ENCODE measurements around the gene WWC1.

Gene WWC1

DNA sequence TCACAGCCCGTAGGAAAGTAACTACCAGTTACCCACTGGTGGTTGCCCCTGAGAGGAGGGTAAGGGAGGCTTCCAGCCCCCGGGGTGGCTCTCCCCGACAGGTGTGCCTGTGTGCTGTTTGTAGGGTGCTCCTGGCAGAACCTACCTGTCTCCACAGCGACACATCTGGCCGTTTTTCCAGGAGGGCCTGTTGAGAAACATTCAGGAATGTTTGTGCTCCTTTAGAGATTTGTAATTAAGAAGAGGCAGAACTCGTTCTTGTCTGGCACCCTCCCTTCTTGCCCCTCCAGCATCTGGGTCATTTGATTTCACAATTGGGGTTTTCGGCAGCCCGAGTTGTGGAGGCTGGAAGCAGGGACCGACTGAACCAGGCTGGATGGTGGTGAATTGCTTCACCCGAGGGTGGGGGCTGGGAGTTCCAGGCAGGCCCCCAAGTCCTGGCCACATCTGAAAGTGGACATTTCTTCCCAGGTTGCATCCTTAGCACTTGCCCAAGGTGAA is 74.2 kb downstream of the WWC1 start:
- DNase-seq, result no peak

DNA sequence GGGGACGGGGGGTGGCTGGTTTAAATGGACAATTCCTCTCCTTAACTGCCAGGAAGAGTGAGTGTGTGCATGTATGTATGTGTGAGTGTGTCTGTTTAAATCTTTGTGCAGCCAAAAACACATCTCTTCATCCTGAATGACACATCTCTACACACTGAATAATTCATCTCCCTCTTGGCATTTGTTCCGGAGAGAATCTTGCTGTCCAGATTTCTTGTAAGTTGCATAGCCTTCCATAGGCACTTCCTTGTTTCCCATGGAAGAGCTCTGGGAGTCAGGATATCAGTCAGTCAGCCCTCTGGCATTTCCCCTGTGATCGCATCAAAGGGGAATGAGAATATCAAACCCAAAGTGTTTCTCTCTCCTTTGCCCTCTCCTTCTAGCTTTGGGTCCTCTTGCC is 74.7 kb downstream of the WWC1 start:
- no peak for DNase-seq

DNA sequence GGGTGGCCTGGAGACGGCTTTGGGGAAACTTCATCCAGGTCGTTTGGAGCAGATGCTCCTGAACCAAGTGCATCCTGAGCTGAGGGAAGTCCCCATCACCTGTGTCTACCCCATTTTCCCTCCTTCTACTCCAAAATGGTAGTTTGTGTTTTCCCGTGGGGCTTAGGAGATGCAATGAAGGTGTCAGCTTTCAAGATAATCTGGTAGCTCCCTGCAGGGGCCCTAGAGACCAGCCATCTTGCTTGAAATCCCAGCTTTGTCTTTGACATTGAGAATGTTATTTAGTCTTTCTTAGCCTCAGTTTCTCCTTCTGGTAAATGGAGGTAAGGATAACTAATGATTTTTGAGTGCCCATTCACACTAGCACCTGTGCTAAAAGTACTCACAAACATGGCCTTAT is 77.4 kb downstream of the WWC1 start:
- no peak for DNase-seq

DNA sequence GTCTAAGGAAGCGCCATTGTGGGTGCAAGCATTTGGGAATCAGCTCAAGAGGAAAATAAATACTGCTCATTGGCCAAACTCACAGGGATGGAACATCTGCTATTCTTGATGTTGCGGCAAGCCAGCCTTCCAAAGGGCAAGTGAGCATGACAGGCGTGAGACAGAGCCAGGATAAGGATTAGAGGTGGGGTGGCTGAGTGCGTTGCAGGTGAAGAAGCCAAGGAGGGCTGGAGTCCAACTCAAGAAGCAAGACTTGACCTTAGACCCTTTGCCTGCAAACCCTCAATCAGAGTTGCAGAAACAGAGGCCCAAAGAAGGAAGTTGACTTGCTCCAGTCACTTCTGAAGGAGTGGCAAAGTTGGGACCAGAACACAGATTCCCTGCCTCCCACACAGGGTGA is 79.4 kb downstream of the WWC1 start:
- DNase-seq, result no peak

DNA sequence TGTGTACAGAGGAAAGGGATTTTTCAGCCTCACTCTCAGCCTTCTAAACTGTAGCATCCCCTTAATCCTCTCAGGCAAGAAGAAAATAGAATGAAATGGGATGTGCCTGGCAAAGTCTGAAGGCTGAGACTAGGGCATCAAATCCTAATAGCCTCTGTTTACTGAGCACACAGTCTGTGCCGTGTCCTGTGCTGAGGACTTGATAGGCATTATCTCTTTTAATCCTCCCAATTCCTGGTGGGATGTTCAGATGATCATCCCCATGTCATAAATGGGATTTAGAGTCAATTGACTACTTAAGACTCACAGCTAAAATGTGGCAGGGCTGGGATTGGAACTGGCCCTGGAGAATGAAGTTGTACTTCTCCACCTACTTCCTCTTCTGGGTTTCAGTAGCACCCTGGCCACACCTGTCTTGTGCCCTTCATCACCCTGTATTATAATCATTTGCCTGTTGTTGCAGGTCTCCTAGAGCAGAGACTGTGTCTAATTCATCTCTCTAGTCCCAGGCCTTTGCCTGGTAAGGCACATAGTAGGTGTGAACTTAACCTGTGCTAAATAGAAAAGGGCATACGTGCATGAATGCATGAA is 81.0 kb downstream of the WWC1 start:
- DNase-seq, result no peak

DNA sequence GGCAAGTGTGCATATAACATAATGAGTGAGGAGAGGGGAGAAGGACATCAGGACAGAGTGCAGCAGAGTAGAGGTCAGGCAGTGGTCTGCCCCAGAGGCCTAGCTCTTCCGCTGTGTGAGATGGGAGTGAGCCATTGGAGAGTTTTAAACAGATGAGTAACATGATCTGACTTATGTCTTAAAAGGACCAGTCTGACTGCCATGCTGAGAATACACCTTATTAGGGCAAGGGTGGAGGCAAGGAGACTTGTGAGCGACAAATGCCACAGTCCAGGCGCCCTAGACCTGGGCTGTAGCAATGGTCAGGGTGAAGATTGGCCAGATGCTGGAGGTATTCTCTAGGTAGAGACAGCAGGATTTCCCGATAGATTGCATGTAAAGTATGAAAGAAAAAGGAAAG is 83.1 kb downstream of the WWC1 start:
- no peak for DNase-seq

DNA sequence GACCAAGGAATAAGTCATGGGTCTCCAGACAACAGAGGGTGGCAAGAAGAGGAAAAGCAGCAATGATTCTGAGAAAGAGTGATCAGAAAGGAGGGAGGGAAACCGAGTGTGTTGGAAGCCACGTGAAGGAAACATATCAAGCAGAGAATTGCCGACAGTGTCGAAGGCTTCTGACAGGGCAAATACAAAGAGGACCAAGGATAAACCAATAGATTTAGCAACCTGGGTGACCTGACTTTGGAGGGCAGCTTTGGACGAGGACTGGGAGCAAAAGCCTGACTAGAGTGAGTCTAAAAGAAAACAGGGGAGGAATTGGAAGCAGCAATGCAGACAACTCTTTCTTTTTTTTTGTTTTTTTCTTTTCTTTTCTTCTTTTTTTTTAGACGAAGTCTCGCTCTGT is 83.8 kb downstream of the WWC1 start:
- DNase-seq, result no peak

DNA sequence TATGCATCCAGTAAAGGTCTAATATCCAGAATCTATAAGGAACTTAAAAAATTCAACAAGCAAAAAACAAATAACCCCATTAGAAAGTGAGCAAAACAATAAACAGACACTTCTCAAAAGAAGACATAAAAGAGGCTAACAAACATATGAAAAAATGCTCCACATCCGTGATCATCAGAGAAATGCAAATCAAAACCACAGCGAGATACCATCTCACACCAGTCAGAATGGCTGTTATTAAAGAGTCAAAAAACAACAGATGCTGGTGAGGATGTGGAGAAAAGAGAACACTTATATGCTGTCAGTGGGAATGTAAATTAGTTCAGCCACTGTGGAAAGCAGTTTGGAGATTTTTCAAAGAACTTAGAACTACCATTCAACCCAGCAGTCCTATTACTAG is 86.1 kb downstream of the WWC1 start:
- no peak for DNase-seq

DNA sequence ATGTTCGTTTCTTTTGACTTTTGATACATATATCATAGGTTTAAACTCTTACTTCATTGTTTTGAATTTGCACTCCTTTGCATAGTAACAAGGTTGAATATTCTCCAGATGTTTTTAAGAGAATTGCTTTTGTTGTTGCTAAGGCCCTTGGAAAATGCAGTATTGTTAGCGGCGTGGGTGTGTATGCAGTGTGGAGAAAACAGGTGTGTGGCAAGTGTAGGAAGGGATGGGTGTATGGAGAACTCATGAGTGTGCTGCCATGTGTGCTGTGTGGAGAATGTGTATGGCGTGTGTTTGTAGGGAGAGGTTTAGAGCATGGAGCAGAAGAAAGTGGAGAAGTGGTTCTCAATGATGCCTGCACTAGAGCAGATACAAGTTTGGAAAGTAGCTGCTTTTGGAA is 87.3 kb downstream of the WWC1 start:
- no peak for DNase-seq

DNA sequence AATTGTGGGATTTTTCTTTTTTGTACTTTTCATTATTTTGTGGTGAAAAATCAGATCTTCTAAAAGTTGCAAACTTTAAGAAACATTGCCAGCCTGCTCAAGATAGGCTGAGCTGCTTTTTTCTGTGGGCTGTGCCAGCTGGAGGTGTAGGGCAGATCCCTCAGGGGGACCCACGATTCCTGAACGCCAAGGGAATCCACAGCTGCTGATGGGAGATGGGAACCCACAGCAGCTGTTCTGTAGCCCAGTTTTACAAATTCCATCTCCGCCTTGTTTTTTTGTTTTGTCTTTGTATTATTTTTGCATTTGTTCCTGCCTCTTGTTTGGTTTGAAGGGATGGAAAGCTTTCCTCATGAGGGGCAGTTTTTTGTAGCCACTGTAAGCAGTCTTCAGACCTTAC is 91.0 kb downstream of the WWC1 start:
- DNase-seq, result no peak

DNA sequence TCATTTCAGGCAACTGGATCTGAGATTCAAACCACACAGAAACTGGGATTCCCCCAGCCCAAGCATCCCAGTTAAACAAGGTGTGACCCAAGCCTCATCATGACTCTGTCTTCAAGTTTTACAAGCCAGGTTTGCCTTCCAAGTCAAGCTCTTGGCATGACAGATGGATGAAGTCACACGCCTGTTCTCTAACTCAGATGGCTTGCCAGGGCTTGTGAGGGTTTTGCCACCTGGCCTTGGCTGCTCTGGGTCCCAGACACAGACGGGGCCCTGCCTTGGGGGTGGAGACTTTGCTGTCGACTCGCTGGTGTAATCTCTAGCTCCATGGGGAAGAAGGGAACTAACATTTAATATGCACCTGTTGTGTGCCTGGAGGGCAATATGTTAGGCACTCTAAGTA is 99.0 kb downstream of the WWC1 start:
- no peak for DNase-seq

DNA sequence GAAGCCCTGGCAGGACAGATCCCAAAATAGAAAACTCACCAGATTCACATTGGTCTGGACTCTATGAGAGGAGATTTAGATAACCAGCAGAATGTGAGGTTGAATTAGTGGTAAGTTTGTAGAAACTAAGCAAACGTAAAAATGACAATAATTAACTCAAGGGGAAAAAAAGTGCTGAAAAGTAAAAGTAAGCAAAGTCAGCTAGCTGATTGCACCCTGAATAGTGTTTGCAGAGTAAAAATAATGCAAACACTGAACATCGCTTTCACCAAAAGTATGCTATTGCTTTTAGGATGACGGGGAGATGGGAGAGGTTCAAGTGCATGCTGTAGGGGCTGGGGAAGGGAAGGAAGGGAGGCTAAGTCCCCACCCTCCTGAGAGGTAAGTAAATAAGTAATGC is 102.3 kb downstream of the WWC1 start:
- no peak for DNase-seq

DNA sequence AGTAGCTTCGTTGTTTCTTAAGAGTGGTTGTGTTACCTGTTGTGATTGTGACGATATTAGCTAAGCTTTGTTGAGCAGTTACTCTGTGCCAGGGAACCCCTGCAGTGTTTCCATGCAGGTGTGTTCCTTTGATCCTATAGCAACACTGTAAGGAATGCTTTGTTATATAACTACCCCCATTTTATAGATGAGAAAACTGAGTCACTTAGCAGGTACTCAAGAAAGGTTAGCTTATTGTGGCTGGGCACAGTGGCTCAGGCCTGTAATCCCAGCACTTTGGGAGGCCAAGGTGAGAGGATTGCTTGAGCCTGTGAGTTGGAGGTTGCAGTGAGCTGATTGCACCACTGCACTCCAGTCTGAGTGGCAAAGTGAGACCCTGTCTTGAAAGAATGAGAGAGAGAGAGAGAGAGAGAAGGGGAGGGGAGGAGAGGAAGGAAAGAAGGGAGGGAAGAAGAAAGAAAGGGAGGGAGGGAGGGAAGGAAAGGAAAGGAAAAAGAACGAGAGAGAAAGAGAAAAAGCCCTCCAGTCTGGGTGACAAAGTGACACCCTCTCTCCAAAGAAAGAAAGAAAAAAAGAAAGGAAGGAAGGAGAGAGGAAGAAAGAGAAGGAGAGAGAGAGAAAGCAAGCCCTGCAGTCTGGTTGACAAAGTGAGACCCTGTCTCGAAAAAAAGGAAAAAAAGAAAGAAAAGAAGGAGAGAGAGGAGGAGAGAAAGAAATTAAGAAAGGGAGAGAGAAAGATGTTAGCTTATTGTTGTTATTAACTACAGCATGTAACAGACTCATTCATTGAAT is 109.2 kb downstream of the WWC1 start:
- no peak for DNase-seq

DNA sequence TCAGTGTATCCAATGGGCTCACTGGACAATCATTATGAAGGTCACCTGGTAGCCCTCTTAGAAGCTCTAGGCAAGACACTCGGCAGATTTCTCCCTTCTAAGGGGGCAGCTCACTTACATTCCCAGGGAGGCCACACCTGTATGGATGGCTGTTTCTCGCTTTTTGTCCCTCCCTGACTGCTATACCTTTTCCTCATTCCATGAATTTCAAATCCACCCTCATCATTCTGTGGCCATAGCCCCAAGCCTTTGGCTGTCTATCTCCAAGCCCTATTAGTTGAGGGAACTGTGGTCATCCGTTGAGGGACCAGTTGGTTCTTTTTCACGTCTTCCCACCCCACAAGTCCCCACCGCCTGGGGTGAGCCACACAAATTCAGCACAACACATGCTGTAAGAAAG is 109.8 kb downstream of the WWC1 start:
- no peak for DNase-seq

DNA sequence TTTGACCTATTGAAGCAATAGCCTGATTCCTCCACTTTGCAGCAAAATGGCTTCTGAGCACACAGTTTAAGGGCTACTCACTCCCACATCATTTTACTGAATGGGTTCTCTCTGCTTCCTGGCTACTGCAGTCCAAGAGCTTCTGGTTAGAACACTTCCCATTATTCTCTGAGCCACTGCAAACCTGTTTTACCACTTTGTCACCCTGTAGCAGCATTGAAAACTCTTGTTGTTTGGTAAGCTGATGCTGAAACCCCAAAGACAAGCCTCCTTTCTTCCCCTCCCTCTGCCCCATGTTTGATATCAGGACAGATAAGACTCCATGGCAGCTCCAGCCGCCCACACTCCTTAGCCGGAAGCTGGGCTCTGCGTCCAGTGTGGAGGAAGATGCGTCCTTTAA is 110.4 kb downstream of the WWC1 start:
- no peak for DNase-seq

DNA sequence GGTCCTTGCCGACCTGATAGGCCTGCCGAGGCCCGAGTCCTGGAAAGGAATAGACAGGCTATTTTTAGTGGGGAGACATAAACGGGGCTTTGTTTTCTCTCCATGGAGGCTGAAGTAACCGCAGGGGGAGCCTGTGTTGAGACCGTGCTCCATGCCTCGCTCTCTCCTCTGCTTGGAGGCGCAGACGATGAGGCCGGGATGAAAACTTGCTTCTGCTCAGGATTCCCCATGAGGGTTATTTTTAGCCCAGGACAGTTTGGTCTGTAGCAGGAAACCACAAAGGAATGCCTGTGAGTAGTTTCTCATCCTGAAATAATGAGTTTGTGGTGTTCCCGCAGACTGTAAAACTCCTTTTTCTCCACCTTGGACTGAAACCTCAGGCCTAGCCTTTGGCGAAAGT is 112.9 kb downstream of the WWC1 start:
- no peak for DNase-seq

DNA sequence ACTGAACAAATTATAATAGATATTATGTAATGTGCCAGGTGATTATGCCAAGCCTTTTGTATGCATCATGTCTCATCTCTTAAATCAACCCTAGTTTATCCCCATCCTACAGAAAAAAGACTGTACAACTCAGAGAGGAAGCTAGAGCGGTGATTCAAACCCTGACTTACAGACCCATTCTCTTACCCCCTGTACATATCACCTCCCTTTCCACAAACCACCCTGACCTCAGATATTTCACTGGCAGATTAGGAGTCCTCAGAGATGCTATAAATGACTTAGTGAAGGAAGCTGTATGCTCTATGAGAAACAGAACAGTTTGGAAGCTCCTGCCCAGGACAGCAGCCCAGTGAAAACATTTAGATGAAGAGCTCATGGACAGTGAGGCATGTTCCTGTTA is 115.8 kb downstream of the WWC1 start:
- no peak for DNase-seq

DNA sequence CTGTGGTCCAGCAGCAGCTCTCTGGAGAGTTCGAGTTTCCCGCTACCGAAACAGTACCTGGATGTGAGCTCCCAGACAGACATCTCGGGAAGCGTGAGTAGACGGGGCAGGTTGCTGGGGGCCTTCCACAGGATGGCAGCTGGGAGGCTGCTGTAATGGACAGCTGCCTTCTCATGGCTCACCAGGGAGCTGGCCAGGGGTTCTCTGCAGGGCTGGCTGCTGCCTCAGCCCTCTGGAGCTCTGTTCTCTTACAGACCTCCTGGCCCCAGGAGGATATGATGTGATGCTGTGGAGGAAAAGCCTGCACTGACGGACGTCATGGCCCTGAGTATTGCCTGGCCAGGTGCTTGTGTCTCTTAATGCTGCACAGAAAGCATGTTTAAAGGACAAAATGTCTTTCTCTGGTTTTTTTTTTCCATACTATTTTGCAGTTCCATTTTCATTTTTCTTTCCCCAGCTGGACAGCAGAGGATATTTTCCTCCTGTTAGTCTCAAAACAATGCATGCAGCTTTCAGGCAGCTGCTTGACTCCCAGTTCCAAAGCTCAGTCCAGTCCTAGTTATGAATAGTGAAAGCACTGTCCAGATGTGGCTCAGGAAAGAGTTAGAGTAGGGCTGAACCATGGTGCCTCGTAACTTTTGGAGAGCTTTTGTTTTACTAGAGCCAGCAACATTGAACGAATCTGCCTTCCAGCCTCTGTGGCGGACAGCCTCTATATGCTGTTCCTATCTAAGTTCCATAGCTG is 117.3 kb downstream of the WWC1 start:
- no peak for DNase-seq

DNA sequence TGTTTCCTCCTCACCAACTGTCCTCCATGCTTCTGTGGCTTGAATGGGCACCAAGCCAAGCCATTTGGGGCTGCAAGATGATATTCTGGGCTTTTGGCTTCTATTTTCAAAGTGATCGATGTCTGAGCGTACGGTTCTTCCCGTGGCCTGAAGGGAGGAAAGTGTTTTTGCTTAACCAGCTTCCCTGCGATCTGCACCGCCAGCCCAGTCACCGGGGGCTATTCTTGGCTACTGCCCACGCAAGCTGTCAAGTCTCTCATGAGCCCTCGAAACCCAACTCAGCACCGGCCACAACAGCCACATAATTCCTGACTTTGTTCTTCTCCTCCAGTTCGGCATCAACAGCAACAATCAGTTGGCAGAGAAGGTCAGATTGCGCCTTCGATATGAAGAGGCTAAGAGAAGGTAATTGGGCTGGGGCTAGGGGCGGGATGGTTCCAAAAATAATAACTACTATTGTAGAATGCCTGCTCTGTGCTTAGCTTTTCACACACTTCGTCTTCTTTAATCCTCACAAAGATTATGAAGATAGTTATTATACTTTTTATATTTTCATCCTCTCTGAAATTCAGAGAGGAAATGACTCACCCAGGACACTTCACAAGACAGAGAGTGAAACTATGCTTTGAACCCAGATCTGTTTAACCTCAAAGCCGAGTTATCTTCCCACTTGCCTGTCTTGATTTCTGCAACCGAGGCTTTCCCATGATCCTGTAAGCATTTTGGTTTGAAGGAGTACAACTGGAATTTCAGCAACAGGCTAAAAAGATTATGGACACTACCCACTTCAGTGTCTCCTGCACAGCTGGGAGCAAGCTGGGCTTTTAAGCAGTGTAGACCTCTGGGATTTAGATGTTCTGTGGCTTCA is 118.4 kb downstream of the WWC1 start:
- DNase-seq, result no peak

DNA sequence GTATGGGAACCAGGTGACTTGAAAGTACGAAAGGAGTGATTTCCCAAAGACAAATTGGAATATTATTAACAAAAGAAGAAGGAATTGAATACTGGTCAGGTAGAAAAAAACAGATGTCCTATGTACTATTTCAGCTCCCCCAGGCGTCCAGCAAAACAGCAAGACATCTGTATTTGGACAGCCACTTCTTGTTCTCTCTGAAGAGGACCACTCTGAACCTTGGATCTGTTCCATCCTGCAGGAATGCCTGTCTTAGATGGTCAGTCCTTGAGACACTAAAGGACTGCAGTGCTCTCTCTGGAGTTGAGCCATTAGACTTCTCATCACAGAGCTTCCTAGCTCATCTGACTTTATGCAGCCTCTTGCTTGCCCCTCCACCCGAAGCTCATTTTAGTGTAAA is 120.4 kb downstream of the WWC1 start:
- no peak for DNase-seq

DNA sequence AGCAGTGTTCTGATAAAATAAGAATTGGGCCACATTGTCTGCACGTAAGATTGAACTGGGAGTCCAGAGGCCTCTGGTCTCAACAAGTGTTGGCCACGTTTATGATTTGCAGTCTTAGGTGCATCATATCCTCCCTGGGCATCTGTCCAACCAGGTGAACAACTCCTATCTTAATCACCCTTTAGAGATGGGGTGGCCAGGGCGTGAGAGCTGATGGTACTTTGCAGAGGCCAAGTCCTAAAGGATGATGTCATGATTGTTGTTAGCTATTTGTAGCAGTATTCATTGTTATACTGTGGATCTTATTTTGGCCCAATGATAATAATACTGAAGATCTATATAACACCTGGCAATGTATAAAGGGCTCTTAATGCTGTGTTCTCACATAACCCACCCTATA is 121.6 kb downstream of the WWC1 start:
- no peak for DNase-seq

DNA sequence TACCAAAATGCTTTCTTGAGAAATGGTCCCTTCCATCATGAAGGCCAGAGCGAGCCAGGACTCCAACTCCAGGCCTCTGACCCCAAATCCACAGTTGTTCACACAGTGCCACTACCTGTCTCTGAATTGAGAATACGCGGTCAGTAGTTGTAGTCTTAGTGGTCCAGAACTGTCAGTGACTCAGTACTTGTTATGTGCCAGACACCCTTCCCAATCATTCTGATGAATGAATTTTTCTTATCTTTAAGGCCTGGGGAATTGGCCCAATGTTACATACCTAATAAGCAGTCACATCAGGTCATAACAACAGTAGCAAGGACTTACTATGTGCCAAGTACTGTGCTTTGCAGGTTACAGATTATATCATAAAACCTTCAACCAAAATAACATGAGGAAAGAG is 122.2 kb downstream of the WWC1 start:
- no peak for DNase-seq

DNA sequence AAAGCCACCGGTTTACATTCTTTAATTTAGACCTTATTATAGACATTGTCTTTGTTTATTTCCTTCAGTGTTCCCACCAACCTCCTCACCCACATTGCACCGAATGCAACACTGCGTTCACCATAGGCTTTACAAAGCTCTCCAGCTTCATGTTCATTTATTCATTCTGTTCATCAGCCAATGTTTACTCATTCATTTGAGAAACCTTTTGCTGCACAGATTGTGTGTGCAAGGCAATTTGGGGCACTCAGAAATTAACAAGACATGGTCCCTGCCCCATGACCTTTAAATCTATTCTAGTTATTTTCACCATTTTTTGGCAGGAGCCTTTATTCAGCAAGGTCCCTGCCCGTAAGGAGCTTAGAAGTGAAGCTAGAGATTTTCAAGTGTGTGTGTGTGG is 124.0 kb downstream of the WWC1 start:
- no peak for DNase-seq

Measured in NCI-H2081 (cell line).